Activated effector memory CD4-positive, alpha-beta T cell treated with anti-CD3 and anti-CD28 coated beads, Interleukin-2, amount 50 U/mL, for 16 hours (primary cell): ENCODE measurements around the gene SGTB.
A peak's percentile ranks its signal among the peaks of the same experiment; 100 is the strongest.
"Not testable (repeated sequence)": the region's sequence is repeated elsewhere in the genome, so short reads cannot be mapped to it uniquely, and the experiment has no call there.

Experiments used
- DNase-seq: peaks from one replicate; pipeline ENCODE4 v3.0.0-alpha.2; 2020

Gene SGTB

GRCh38 chr5:65654713-65655112 is 67.2 kb downstream of the SGTB start:
- no peak for DNase-seq

DNA sequence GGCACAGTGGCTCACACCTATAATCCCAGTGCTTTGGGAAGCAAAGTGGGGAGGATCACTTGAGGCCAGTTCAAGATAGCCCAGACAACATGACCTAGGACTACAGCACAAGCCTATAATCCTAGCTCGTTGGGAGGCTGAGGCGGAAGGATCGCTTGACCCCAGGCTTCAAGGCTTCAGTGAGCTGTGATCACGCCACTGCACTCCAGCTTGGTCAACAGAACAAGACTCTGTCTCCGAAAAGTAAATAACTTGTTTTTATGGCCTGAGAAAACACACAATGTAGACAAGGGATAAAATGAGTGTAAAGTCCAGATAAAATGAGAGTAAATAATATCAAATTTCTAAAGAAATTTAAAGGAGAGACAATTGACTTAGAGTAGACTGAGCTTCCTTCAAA is 70.8 kb downstream of the SGTB start:
- no peak for DNase-seq

GRCh38 chr5:65647941-65648340 is 74.0 kb downstream of the SGTB start:
- no peak for DNase-seq

DNA sequence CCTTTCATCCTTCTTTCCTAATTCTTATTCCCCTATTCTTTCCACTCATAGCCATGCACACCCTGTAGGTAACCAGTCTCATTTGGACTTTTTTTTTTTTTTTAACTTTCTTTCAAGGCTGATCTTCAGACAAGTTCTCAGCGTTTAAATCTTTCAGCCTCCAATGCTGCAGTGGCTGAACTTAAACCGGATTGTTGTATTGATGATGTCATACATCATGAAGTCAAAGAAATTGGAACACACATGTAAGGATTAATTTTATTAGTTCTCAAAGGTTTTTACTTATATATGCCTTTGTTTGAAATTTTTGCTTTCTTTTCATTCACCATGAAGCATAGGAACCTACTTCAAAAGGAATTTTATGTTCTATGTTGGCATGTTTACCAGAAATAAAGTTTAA is 75.0 kb downstream of the SGTB start:
- DNase-seq, result no peak

- no peak for DNase-seq
Measured at GRCh38 chr5:65640240-65640639, 81.7 kb downstream of the SGTB start.

DNA sequence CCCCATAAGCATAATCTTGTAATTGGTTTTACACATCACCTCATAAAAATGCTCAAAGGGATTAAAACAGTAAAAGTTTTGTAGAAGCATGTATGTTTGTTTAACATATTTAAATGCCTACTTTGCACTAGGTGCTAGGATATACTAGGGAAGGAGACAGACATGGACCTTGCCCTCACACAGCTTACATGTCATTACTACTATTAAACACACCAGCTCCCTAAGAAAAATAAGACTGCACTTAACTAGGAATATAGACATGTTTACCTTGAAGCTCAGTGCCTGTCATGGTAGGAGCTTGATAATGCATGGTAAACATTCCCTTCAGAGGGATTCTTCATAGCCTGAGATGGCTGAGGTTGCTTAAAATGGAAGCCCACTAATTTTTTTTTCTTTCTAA is 90.9 kb downstream of the SGTB start:
- DNase-seq, result no peak

- no peak for DNase-seq
Measured at GRCh38 chr5:65625743-65626142, 96.2 kb downstream of the SGTB start.

- peak; percentile 93 for DNase-seq
Measured at GRCh38 chr5:65624571-65625555, 97.0 kb downstream of the SGTB start, which contains the start of the genes SHLD3 and TRAPPC13. Gene SHLD3, plus strand, starts transcription at chr5:65625027. Its CDS starts 4,561 bp downstream, at chr5:65629588. Gene TRAPPC13, plus strand, starts transcription at chr5:65625027. Its CDS starts 34 bp downstream, at chr5:65625061.

- DNase-seq, result peak; percentile 98
Measured at GRCh38 chr5:65624025-65624570, 97.8 kb downstream of the SGTB start, which contains the start of gene TRIM23. Gene TRIM23, minus strand, starts transcription at chr5:65624333. Its CDS starts 59 bp downstream, at chr5:65624274.

GRCh38 chr5:65623482-65623881 is 98.4 kb downstream of the SGTB start:
- DNase-seq, result no peak

- DNase-seq, result not testable (repeated sequence)
Measured at GRCh38 chr5:65621961-65622360, 99.9 kb downstream of the SGTB start.

GRCh38 chr5:65620021-65620420 is 101.9 kb downstream of the SGTB start:
- DNase-seq, result no peak
